ENCODE results near the gene SKI. TPM values are rescaled to one million over a fixed set of nuclear protein-coding genes. Genes with fewer than 3 reads are reported as not detected.

SKI gene
- total RNA-seq, 1 donor from 2014 or later = 12.1 TPM

- no peak for DNase-seq (ENCODE audit: low read depth)
Measured at GRCh38 chr1:2348346-2349325, 120.5 kb downstream of the SKI start.

- no peak for DNase-seq (ENCODE audit: low read depth)
Measured at GRCh38 chr1:2349806-2350205, 121.7 kb downstream of the SKI start.

DNA sequence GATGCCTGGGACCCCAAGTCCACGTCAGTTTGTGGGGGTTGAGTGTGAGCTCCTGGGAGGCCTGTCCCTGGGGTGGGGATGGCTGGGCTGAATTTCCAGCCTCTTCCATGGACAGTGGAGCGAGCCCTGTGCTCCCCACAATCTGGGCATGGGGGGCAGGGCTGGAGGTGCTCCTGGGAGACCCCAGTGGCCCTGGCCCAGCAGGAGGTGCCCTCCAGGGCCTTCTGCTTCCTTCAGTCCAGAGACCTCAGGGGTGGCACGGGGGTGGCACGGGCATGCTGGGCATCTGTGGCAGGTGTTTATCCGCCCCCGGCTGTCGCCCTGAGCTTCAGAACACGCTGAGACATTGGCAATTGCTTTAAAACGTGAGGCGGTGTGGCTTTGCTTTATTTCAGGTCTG is 122.4 kb downstream of the SKI start:
- no peak for DNase-seq (ENCODE audit: low read depth)

DNA sequence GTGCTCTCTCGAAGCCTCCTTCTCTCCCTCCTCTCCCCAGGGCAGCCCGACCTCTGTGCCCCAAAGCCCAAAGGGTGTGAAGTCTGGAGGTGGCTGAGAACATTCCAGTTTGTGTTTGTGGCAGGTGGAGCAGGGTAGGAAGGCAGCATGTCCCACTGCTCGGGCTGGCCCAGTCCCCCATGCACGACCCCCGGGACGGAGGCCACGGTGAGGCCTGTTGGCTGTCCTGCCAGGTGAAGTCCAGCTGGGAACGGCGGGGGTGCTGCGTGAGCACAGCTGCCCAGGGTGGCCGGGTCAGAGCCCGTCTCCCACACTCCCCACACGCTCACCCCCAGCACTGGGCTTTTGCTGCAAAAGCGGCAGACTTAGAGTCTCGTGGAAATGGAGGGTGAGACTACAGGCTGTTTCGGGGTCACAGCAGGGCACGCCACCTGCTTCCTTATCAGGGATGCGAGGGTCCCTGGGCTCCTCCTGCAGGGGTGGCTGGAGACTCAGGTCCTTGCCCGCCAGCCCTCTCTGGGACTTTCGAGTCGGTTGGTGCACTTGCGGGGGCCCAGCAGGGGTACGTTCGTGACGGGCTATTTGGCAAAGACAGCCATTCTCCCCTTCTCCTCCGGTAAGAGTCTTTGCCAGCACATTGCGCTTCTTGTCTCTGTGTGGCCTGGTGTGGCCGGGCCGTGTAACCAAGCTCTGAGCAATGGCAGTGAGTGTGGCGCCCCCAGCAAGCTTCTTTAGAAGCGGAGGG is 123.0 kb downstream of the SKI start:
- DNase-seq (ENCODE audit: low read depth) = no peak

- no peak for DNase-seq (ENCODE audit: low read depth)
Measured at GRCh38 chr1:2351723-2352122, 123.6 kb downstream of the SKI start.

GRCh38 chr1:2352341-2352896 is 124.3 kb downstream of the SKI start:
- no peak for DNase-seq (ENCODE audit: low read depth)

- no peak for DNase-seq (ENCODE audit: low read depth)
Measured at GRCh38 chr1:2352897-2353550, 124.9 kb downstream of the SKI start.

DNA sequence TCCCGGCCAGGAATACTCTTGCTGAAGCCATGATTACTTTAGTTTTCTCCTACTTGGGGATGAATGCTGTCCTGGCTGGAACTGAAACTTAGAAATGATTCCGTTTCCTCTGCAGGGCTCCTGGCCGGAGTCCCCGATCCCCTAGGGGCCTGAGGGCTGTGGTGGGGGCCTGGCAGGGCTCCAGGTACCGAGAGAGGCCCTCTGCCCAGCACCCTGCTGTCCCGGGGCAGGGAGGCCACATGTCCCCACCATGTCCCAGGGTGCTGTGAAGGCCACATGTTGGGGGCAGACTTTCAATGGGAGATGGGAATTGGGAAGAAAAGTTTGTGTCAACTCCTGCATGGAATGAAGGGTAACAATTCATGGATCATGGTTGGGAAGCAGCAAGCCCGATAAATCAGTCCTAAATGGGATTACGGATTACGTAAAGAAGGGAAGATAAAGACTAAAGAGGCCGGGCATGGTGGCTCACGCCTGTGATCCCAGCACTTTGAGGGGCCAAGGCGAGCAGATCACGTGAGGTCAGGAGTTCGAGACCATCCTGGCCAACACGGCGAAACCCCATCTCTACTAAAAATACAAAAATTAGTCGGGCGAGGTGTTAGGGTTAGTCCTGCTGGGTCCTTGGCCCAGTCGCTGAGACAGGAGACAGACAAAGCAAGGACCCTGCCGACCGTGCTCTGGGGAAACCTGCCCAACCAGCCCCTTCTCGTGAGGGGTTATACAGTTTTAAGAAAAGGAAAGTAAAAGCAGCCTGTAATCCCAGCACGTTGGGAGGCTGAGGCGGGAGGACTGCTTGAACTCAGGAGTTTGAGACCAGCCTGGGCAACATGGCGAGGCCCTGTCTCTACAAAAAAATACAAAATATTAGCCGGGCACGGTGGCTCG is 125.7 kb downstream of the SKI start:
- DNase-seq (ENCODE audit: low read depth) = no peak

DNA sequence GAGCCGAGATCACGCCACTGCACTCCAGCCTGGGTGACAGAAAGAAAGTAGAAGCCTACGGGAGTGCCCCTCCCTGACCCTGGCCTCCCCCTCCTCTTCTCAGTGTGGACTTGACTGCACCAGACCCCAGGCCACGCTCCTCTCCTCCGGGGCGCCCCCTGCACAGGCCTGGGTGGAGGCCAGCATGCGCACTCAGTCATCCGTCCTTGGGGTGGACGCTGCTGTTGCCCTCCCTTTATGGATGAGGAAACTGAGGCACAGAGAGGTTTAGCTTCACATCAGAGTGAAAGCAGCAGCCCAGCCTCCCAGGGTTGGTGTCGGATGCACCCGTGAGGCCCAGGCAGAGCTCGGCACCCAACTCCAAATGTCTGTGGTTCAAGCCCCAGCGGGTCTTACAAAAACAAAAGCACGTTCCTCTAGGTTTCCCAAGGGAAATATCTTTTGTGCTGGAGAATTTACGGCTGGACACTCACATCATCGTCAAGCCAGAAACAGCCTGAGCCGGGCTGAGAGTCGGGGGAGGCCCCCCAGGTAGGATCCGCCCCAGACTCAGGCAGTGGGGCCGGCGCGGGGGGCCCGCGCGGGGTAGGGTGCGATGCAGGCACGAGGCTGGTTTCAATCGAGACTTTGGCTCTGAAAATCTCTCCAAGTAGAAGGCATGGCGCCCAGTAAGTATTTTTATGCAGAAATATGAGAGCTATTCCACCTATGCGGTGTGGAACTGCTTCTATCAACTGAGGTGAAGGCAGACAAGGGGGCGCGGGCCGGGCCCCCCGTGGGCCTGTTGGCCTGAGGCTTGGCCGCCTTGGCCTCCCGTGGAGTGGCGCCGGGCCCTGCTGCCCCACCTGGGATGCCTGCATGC is 126.6 kb downstream of the SKI start:
- no peak for DNase-seq (ENCODE audit: low read depth)

- no peak for DNase-seq (ENCODE audit: low read depth)
Measured at GRCh38 chr1:2355373-2356261, 127.5 kb downstream of the SKI start.

- DNase-seq (ENCODE audit: low read depth) = no peak
Measured at GRCh38 chr1:2356401-2356800, 128.3 kb downstream of the SKI start.

GRCh38 chr1:2356911-2357845 is 129.1 kb downstream of the SKI start:
- no peak for DNase-seq (ENCODE audit: low read depth)

- no peak for DNase-seq (ENCODE audit: low read depth)
Measured at GRCh38 chr1:2358072-2358471, 130.0 kb downstream of the SKI start.

GRCh38 chr1:2358651-2359640 is 130.8 kb downstream of the SKI start:
- no peak for DNase-seq (ENCODE audit: low read depth)

Data from myocyte (in vitro differentiated cells).